Kidney epithelial cell (primary cell): Measurements from ENCODE around the gene TMIE. TPM values are rescaled to one million over a fixed set of nuclear protein-coding genes. Genes with fewer than 3 reads are reported as not detected.

Source experiments
- DNase-seq: peaks from one replicate; pipeline ENCODE4 v3.0.0-alpha.2; 2010; ENCODE audit warnings: low read depth
- H3K27me3 ChIP-seq: 2 replicates; pipeline ENCODE4 v1.6.0; 2011; ENCODE audit warnings: low read length; ENCODE audit not compliant: control insufficient read depth, insufficient read depth
- H3K36me3 ChIP-seq: 2 replicates; pipeline ENCODE4 v1.5.1; 2011; ENCODE audit warnings: low read length; ENCODE audit not compliant: control insufficient read depth, insufficient read depth
- H3K4me3 ChIP-seq: 2 replicates; pipeline ENCODE4 v1.5.1; 2011; ENCODE audit warnings: low read depth, mild to moderate bottlenecking, control low read depth, low read length
- CTCF ChIP-seq: IDR thresholded peaks from 2 replicates; pipeline ENCODE4 v1.5.1; 2011; ENCODE audit warnings: mild to moderate bottlenecking, moderate library complexity, low read length, control low read depth, inconsistent platforms; ENCODE audit not compliant: insufficient read depth, poor library complexity, severe bottlenecking
- total RNA-seq: library from RNA; depleted of rRNA; stranded (reverse); fragments of >200 nt; gene quantifications from 2 replicates; pipeline ENCODE4 v1.2.3, GENCODE V29; 2015

The TMIE gene
- total RNA-seq, 1 donor from 2014 or later, result 1.9 TPM

- Histone ChIP-seq H3K4me3 (no peak overlapping the region), H3K27me3 (peaks cover 6% of the 10 kb centered on the region), H3K36me3 (no peaks in the 10 kb centered on the region)
- no peak for TF ChIP-seq CTCF
- DNase-seq, result no peak
Measured at GRCh38 chr3:46670891-46671427, 30.2 kb upstream of the TMIE start.

- DNase-seq, result no peak
- TF ChIP-seq CTCF, result no peak
- H3K27me3 ChIP-seq, result peaks cover 2% of the 10 kb centered on the region
- no peaks in the 10 kb centered on the region for H3K36me3 ChIP-seq
- no peak overlapping the region for H3K4me3 ChIP-seq
Measured at GRCh38 chr3:46671541-46672348, 29.4 kb upstream of the TMIE start.

DNA sequence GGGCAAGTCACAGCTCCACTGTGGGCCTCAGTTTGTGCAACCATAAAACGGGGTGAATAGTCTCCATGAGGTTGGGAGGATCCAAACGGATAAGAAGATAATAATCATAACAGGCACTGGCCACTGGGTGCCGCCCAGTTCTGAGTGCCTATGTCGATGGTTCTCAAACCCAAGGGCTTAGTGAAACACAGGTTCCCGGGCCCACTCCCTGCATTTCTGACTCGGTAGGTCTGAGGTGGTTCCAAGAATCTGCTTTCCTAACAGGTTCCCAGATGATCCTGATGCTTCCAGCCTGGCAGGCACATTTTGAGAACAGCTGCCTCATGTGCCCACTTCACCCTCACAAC, 28.9 kb upstream of the TMIE start:
- H3K4me3 ChIP-seq, result no peak overlapping the region
- no peaks in the 10 kb centered on the region for H3K36me3 ChIP-seq
- no peak for DNase-seq
- H3K27me3 ChIP-seq, result no peaks in the 10 kb centered on the region
- no peak for TF ChIP-seq CTCF

DNA sequence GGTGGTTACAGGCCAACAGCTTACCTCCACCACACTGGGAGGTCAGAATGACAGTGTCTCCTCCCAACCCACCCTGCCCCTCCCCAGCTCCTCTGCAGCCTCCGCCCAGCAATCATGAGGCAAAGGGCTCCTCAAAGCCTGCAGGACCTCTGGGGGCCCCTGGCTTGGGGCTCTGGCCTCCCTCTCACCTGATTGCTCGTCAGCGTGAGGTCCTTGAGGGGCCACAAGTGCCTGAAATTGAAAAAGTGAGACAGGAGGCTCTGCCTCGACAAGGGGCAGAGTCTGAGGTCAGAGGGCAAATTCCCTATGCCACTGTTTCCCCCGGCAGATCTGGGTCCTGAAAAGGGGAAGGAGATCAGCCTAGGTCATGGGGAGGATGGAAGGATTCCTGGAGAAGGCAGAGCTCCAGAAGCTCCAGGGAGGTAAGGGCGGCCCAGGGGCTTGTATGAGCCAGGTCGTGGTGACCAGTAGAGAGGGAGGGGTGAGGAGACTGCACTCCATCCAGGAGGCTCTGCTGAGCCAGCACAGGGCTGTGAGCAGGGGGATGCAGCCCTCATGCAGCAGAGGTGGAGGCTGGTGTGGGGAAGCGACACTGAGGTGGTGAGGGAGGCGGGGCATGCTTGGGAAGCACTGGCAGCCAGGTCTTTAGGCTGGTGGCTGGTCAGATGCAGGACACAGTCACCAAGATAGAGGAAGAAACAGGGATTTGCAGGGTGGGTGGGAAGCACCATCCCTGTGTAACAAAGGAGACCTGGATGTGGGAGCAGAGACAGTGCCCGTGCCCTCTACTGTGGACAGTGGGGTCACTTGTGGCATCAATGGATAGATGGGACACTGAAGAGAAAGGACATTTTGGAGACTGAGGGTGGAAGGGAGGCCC, 27.8 kb upstream of the TMIE start:
- Histone ChIP-seq H3K4me3 (no peak overlapping the region), H3K27me3 (no peaks in the 10 kb centered on the region), H3K36me3 (no peaks in the 10 kb centered on the region)
- no peak for TF ChIP-seq CTCF
- DNase-seq, result no peak

GRCh38 chr3:46674031-46674845, 27.0 kb upstream of the TMIE start:
- TF ChIP-seq CTCF, result no peak
- Histone ChIP-seq H3K36me3 (no peaks in the 10 kb centered on the region), H3K27me3 (no peaks in the 10 kb centered on the region), H3K4me3 (no peak overlapping the region)
- DNase-seq, result no peak
